T-helper 1 cell (primary cell): ENCODE measurements around the gene SPATS2.
"Not testable (repeated sequence)": the region's sequence is repeated elsewhere in the genome, so short reads cannot be mapped to it uniquely, and the experiment has no call there.

Source experiments
- DNase-seq, 5 donors: peaks; one replicate each; pipeline ENCODE4 v3.0.0-alpha.2; 2012 to 2020

Gene SPATS2

DNA sequence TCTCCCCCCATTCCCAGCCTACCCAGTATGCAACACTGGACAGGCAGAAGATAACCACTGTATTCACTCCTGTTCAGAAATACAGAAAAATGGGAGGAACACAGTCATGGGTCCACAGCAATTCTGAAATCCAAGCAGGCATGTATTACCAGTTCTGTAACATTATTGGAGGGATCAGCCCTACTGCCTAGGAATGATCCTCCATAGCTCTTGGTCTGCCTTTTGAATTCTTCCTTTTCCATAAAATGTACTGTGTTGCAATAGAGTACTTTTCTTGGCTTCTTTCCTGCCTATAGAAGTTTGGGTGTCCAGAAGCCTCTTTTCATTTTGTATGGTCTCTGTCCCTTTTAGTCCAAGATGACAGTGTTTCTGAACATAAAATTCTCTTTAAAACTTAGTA, 46.5 kb downstream of the SPATS2 start:
- no peak for DNase-seq

GRCh38 chr12:49414364-49414763, 47.1 kb downstream of the SPATS2 start:
- no peak for DNase-seq

DNA sequence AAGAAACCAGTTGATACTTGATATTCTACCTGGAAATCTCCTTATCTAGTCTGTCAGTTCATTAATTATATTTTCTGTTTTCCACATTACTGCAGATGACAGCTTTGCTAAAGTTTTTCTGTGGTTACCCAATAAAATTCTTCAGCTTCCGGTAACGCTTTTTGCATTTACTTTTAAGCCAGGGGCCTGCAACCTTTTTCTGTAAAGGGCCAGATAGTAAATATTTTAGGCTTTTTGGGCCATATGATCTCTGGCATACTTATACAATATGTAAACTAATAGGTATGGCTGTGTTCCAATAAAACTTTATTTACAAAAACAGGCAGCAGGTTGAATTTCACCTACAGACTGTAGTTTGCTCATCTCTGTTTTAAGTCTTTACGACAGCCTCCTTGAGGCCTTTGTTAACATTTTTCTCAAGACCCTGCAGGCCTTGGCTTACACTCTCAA, 48.3 kb downstream of the SPATS2 start:
- no peak for DNase-seq

- DNase-seq: no peak
These were observed 49.6 kb downstream of the SPATS2 start for GRCh38 chr12:49416892-49417291.

DNA sequence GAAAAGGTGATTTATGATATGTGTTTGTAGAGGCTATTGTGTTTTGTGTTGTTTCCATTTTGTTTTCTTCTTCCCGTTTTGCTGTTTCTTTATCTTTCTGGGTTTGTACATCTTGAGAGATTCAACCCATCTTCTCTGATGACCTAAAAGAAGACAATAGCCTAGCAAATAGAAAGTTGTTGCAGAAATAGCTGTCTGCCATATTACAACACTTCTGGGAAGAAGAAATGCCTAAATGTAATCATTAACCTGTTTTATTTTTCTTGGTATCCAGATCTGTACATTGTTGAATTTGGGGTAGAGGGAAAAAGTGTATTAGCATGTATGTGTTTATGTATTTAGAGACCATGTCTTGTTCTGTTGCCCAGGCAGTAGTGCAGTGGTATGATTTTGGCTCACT, 50.3 kb downstream of the SPATS2 start:
- DNase-seq: no peak

GRCh38 chr12:49420556-49420955, 53.3 kb downstream of the SPATS2 start:
- no peak for DNase-seq

DNA sequence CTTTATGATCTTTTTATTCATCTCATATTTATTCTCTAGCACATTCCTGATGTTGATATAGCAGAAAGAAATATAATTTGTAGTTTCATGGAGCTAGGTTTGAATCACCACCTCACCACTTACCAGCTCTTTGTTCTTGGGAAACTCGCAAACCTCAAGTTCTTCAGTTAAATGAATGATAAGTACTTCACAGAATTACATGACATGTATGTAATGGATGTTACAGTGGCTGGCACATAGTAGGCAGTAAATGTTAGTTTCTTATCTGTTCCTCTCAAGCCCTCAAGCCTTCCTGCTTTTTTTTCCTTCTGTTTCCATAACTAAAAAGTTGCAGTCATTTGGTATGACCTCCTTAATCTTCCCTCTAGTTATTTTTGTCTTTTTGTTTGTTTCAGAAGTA, 54.9 kb downstream of the SPATS2 start:
- no peak for DNase-seq

DNA sequence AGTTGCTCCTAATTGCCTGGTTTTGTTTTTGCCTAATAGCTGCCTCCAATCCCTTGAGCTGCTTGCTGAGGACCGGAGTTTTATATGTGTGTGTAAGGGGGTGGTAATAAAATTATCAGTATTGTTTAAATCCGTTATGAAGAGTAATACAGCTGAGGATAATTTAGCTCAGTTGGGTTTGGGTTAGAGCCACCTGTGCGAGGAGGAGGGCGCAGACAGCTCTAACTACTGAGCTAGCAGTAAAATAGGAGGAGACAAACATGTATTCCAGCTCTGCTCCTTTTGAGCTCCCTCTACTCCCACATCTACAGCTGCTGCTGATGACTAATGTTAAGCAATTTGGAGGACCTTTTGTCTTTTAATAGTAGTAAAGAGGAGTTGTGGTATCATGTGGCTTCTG, 61.5 kb downstream of the SPATS2 start:
- no peak for DNase-seq

GRCh38 chr12:49432616-49433015, 65.4 kb downstream of the SPATS2 start:
- DNase-seq: no peak

DNA sequence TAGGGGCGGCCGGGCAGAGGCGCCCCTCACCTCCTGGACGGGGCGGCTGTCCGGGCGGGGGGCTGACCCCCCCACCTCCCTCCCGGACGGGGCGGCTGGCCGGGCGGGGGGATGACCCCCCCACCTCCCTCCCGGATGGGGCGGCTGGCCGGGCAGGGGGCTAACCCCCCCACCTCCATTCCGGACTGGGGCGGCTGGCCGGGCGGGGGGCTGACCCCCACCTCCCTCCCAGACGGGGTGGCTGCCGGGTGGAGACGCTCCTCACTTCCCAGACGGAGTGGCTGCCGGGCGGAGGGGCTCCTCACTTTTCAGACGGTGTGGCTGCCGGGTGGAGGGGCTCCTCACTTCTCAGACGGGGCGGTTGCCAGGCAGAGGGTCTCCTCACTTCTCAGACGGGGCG, 69.5 kb downstream of the SPATS2 start:
- DNase-seq: not testable (repeated sequence)

- no peak for DNase-seq
These were observed 71.8 kb downstream of the SPATS2 start for GRCh38 chr12:49439042-49439441.

DNA sequence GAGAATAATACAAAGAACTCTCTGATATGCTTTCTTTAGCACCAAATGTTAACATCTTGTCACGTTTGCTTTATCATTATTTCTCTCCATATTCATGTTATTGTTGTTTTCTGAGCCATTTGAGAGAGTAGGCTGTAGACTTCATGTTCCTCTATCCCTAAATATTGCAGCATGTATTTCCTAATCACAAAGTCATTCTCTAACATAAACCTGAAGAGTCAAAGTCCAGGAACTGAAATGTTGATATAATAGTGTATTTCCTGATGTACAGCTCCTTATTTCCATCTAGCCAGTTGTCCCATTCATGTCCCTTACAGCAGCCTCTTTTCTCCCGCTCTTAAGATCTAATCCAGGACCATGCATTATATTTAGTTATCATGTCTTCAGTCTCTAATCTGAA, 72.8 kb downstream of the SPATS2 start:
- DNase-seq: no peak

- no peak for DNase-seq
These were observed 75.7 kb downstream of the SPATS2 start for GRCh38 chr12:49442915-49443314.

GRCh38 chr12:49446571-49446970, 79.3 kb downstream of the SPATS2 start:
- no peak for DNase-seq

- DNase-seq: no peak
These were observed 81.6 kb downstream of the SPATS2 start for GRCh38 chr12:49448858-49449257.

DNA sequence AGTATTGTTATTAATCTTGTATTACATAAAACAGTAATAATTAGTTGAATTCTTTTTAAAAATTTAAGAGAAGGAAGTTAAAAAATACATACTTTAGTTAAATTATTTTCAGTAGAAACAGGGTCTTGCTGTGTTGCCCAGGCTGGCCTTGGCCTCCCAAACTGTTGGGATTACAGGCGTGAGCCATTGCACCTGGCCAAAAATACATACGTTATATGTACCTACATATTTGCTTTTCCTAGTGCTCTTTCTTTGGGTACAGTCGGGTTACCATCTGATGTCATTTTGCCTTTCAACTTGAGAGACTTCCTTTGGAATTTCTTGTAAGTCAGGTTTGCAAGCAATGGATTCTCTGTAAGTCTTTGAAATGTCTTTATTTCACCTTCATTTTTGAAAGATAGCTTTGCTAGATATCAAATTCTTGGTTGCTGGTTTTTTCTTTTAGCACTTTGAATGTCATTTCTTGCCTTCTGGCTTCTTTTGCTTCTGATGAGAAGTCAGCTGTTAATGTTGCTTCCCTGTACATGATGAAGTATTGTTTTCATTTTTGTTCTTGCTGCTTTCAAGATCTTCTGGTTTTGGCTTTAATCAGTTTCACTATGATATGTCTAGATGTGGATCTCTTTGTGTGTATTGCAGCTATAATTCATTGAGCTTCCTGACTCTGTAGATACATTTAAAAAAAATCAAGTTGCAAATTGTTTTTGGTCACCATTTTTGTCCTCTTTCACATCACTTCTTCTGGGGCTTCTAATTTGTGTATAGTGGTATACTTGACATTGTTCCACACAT, 84.4 kb downstream of the SPATS2 start:
- DNase-seq: peak in 1 of 5 donors; percentile 63

- no peak for DNase-seq
These were observed 88.2 kb downstream of the SPATS2 start for GRCh38 chr12:49455501-49455900.

DNA sequence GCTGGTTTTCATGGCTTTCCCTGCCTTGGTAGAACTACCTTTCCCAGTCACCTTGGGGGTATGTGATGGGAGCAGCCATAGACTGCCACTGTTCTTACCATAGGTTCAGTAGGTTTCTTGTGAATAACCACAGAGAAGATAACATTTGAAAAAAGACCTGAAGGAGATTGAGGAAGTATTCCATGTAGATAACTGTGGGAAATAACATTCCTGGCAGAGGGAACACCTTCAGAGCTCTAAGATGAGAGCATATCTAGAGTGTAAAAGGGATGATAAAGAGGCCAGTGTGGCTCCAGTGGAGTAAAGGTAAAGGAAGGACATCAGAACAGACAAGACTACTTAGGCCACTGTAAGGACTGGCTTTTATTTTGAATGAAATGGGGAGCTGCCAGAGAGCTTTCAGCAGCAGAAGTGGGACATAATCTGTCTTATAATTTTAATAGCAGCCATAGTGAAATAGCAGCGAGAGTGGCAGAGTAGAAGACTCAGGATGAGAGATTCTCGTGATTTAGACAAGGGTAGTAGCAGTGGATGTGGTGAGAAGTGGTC, 88.9 kb downstream of the SPATS2 start:
- DNase-seq: no peak

- DNase-seq: no peak
These were observed 91.6 kb downstream of the SPATS2 start for GRCh38 chr12:49458816-49459215.

DNA sequence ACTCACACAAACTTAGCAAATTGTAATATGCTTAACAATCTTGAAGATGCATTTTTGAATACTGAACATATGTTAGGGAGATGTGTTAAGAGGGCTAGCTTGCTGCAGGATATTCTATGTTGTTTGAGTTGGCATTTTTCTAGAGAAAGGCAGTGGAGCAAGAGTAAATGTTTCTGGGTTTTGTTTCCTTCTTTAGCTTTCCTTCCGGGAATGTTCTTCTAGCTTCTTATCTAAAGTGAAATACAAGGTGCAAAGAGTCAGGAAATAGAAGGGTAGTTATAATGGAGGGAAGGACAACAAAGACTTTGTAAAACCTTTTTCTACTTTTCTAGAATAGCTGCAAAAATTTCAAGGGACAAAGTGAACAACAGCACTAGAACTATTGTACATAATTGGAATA, 94.0 kb downstream of the SPATS2 start:
- no peak for DNase-seq

DNA sequence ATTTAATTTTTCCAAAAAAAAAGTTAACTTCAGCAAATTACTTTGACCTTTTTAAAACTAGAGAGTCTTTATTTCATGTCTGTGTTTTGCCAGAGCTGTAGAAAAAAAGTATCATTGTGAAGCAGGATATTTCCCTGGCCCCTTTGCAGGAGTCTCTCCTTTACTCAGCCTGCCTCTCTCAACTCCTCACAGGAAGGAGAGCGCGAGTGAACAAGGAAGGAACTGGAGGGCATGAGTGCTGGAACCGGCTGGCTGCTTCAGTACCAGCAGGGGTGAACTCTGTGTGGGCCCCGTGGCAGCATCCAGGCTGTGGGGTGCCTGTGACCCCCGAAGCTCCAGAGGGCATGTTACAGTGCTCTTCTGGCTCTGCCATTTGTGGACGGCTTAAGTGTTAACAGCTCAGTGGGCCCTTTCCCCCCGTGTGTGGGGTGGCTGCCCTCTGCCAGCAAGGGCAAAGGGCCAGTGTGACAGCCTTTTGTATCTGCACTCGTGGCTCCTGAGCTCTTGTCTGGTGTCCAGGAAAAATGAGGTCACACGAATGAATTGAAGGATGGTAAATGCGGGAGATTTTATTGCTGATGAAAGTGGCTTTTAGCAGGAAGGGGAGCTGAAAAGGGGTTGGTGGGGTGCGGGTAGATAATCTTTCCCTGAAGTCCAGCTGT, 95.0 kb downstream of the SPATS2 start:
- no peak for DNase-seq

DNA sequence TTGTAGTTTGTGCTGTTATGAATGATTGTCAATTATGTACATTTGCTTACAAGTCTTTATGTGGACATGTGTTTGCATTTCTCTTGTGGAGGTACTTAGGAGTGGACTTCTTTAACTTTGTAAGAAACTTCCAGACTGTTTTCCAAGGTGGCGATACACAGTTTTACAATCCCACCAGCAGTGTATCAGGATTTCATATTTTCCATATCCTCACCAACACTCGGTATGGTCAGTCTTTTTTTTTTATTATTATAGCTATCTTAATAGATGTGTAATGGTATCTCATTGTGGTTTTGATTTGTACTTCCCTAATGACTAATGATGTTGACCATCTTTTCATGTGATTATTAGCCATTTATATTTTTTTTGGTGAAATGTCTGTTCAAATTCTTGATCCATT, 97.9 kb downstream of the SPATS2 start:
- no peak for DNase-seq

GRCh38 chr12:49470986-49471385, 103.7 kb downstream of the SPATS2 start:
- no peak for DNase-seq

DNA sequence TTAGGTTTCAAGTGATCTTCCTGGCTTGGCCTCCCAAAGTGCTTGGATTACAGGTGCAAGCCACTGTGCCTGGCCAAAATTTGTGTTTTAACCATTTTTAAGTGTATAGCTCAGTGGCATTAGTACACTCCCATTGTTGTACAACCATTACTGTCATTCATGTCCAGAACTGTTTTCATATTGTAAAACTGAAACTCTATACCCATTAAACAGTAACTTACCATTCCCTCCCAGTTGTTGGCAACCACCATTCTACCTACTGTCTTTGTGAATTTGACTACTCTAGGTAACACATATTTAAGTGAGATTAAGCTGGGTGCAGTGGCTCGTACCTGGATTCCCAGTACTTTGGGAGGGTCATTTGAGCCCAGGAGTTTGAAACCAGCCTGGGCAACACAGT, 104.3 kb downstream of the SPATS2 start:
- no peak for DNase-seq
